LNCAP (cell line): ENCODE results near the gene DYRK1A.

ENCODE experiments used
- TF ChIP-seq, protein P1 (sequence below): fragments of 450-650 bp; IDR thresholded peaks from 2 replicates; pipeline ENCODE4 v1.5.1; 2017; ENCODE audit warnings: mild to moderate bottlenecking

The DYRK1A gene

DNA sequence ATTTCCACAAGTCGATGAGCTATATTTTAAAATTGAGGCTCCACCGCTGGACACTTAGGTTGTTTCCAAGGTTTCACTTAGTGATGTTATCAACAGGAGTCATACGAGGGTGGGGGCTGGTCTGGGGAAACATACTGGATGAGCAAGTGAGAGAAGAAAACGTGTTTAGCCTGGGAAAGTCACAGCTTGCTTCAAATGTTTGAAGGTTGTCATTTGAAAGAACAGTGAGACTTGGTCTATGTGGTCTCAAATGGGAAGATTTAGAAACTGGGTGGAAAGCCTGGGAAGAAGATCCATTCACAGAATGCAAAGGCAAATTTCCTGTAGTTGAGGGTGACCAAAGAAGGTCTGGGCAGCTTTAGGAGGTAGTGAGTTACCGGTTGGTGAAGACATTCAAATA, 9.9 kb upstream of the DYRK1A start:
- TF ChIP-seq, protein P1, sequence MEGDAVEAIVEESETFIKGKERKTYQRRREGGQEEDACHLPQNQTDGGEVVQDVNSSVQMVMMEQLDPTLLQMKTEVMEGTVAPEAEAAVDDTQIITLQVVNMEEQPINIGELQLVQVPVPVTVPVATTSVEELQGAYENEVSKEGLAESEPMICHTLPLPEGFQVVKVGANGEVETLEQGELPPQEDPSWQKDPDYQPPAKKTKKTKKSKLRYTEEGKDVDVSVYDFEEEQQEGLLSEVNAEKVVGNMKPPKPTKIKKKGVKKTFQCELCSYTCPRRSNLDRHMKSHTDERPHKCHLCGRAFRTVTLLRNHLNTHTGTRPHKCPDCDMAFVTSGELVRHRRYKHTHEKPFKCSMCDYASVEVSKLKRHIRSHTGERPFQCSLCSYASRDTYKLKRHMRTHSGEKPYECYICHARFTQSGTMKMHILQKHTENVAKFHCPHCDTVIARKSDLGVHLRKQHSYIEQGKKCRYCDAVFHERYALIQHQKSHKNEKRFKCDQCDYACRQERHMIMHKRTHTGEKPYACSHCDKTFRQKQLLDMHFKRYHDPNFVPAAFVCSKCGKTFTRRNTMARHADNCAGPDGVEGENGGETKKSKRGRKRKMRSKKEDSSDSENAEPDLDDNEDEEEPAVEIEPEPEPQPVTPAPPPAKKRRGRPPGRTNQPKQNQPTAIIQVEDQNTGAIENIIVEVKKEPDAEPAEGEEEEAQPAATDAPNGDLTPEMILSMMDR, result no peak

DNA sequence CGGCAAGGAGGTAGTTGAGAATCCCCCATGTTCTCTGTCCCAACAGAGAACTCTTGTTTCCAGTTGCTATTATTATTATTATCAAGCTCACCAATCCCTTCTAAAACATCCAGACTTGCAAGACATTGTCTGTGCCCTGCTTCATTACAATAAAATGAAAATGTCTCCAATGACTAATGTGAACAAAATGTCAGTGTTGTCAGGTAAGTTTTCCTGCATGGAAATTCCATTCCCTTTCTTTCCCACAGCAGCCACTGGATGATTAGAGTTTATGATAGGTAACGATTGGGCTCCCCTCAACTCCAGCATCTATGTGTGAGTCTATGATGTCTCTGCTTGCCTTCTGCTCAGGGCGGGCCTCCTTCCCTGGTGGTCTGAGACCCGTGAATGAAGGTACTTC, 8.9 kb upstream of the DYRK1A start:
- TF ChIP-seq, protein P1, result no peak

DNA sequence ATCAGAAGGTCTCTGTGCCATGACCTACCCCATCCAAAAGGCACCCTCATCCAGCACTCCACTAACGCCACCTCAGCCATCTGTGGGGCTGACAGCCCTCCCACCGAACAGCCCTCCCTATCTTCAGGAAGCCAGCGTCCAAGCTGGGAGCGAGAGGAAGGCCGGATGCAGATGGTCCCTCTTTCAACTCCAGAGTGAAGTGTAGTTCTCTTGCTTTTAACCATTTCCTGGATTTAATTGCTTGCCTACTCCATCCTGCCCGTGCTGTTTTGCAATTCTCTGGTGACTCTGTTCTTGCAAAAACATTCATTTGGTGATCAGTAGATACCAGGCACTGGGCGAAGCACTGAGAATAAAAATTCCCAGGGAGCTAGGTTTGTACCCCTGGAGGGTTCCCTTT, 8.2 kb upstream of the DYRK1A start:
- TF ChIP-seq, protein P1, result no peak

DNA sequence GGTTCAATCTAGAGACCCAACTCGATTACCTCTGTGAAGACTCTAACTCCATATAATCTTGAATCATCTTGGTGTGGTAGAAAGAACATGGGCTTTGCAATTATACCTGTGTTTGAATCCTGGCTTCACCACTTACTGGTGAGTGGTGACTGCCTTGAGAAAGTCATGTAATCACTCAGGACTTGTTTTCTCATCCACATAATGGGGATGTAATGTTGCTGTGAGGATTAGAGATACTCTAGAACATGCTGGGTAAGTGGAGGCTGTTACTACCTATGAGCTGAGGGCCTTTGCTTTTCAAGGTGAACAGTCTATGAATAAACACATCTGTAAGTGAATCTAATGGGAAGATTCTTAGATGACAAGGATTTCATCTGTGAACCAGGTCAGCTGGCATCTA, 2.6 kb upstream of the DYRK1A start:
- TF ChIP-seq, protein P1, result no peak

DNA sequence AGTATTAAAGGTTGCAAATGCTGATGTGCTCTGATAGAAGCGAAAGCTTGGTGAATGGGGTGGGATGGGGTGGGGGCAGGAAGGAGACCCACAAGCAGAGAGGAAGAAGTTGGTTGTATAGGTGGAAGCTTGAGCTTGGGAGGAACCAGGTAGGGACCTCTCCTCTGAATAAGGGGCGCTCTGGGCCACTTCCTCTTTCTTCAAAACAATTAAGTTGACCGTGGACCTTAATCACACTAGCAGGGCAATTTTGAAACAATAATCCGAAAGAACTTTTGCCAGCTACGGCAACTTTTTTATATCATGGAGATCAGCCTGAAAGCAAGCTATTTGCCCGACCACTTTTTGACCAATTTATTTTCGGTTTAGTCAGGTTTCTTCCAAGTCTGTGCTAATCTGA, 1.9 kb upstream of the DYRK1A start:
- TF ChIP-seq, protein P1, result no peak

DNA sequence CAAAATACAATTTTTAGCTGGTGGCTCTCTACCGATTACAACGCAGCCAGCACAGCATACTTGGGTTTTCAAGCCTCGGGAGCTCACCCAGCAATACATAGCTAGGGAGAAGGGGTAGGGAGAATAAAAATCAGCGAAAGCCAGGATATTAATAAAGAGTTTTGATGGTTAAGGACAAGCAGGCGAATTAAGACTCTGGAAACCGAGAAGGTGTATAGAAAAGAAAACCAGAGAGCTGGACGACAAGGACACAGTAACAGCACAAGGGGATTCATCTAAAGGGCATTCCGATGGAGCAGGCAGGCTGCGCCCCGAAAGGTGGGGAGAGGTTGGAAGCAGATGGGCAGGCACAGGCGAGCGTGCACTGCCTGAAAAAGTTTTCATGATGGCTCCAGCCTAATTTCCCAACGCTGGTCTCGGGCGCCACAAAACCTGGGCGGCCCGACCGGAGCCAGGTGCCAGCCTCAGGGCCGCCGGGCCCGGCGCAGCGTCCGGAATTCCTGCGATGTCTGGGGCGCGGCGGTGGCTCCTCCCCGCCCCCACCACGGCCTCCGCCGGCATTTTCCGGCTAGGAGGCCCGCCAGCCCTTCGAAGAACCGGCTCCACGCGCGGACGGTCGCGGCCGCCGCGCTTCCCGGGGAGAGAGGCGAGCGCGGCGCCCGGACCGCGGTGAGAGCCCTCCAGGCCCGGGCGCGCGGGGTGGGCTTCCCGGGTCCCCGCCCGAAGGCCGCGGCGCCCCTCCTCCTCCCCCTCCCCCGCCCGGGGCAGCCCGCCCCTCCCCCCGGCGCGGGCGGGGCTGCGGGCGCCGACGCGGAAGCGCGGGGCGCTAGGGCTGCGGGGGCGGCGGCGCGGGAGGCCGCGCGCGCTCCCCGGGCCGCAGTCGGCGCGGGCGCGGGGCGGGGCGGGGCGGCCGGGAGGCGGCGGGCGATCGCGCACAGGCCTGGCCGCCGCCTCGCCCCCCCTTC, 774 bp upstream of the DYRK1A start:
- TF ChIP-seq, protein P1, result no peak

DNA sequence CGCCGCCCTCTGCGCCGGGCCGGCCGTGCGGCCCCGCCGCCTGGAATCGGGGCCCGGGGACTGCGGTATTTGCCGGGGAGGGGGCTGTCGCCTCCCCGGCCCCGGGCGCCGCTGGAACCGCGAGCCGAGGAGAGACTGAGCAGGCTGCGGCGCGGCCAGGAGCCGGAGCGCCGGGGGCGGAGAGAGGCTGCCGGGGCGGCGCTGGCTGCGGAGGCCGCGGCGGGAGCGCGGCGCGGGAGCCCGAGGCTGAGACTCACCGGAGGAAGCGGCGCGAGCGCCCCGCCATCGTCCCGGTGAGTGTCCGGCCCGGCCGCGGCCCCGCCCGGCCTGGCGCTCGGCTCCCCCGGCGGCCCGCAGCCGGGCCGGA, 746 bp downstream of the DYRK1A start:
- TF ChIP-seq, protein P1, result no peak
